Keratinocyte (primary cell): ENCODE data around the gene AMBRA1. TPM values are rescaled to one million over a fixed set of nuclear protein-coding genes. Genes with fewer than 3 reads are reported as not detected.

ENCODE experiments used
- DNase-seq: peaks from one replicate; pipeline ENCODE4 v3.0.0-alpha.2; 2011; ENCODE audit warnings: low read depth, missing footprints, low spot score
- FAIRE-seq: peaks from 2 replicates; lab custom pipeline; 2011; peaks lifted over from hg19 to GRCh38; lab: Jason Lieb, UNC
- H2AFZ ChIP-seq: 2 replicates; pipeline ENCODE4 v1.6.0; 2012; ENCODE audit warnings: low read length, control low read depth, inconsistent platforms; ENCODE audit not compliant: control insufficient read depth
- H3K27ac ChIP-seq: 2 replicates; pipeline ENCODE4 v1.5.1; 2011; ENCODE audit warnings: low read length; ENCODE audit not compliant: control insufficient read depth, insufficient read depth
- H3K27me3 ChIP-seq: 3 replicates; pipeline ENCODE4 v1.6.0; 2011; ENCODE audit warnings: low read length; ENCODE audit not compliant: control insufficient read depth, insufficient read depth; ENCODE audit errors: extremely low read depth
- H3K36me3 ChIP-seq, 2 experiments: 2 replicates in 1 of 2; 3 replicates in 1 of 2; pipeline ENCODE4 v1.5.1; 2011; ENCODE audit warnings: low read length in 2 of 2, mild to moderate bottlenecking in 1 of 2; ENCODE audit not compliant: control insufficient read depth in 2 of 2, insufficient read depth in 2 of 2; ENCODE audit errors: extremely low read depth in 1 of 2
- H3K4me1 ChIP-seq: 3 replicates; pipeline ENCODE4 v1.5.1; 2011; ENCODE audit warnings: low read length; ENCODE audit not compliant: control insufficient read depth, insufficient read depth; ENCODE audit errors: extremely low read depth
- H3K4me2 ChIP-seq: 3 replicates; pipeline ENCODE4 v1.6.0; 2011; ENCODE audit warnings: low read depth, low read length; ENCODE audit not compliant: control insufficient read depth, insufficient read depth; ENCODE audit errors: extremely low read depth
- H3K4me3 ChIP-seq, 3 experiments: fragments of 200-600 bp in 1 of 3; sonication (generic) in 1 of 3; 2 replicates in 2 of 3; 3 replicates in 1 of 3; pipeline ENCODE4 v1.5.1; 2011 to 2016; ENCODE audit warnings: low read length in 3 of 3, mild to moderate bottlenecking in 3 of 3, control low read depth in 2 of 3, inconsistent platforms in 1 of 3, low read depth in 1 of 3, mixed read lengths in 1 of 3, mixed run types in 1 of 3, moderate library complexity in 1 of 3; ENCODE audit not compliant: control insufficient read depth in 2 of 3, insufficient read depth in 2 of 3; ENCODE audit errors: extremely low read depth in 1 of 3
- H3K79me2 ChIP-seq: 2 replicates; pipeline ENCODE4 v1.6.0; 2012; ENCODE audit warnings: low read length; ENCODE audit not compliant: control insufficient read depth, insufficient read depth
- H3K9ac ChIP-seq: 3 replicates; pipeline ENCODE4 v1.6.0; 2011; ENCODE audit warnings: low read length; ENCODE audit not compliant: control insufficient read depth, insufficient read depth; ENCODE audit errors: extremely low read depth
- H3K9me1 ChIP-seq: 3 replicates; pipeline ENCODE4 v1.6.0; 2011; ENCODE audit warnings: low read length; ENCODE audit not compliant: control insufficient read depth, insufficient read depth; ENCODE audit errors: extremely low read depth
- H3K9me3 ChIP-seq: 2 replicates; pipeline ENCODE4 v1.5.1; 2012; ENCODE audit warnings: low read depth, low read length; ENCODE audit not compliant: control insufficient read depth
- H4K20me1 ChIP-seq: 3 replicates; pipeline ENCODE4 v1.6.0; 2011; ENCODE audit warnings: low read length; ENCODE audit not compliant: control insufficient read depth, insufficient read depth; ENCODE audit errors: extremely low read depth
- EZH2 ChIP-seq: IDR thresholded peaks from one replicate; pipeline ENCODE4 v1.6.1; 2012; ENCODE audit warnings: inconsistent platforms, mild to moderate bottlenecking, low read length, moderate library complexity
- dilution Hi-C: fragments of 300-500 bp; cut with MboI; formaldehyde crosslinking; loops from one replicate; pipeline ENCODE4 v1.7.0; 2020; ENCODE audit warnings: low sequenced_read_pairs; ENCODE audit not compliant: extremely low pct_ligation_motif_present
- polyA plus RNA-seq, 5 experiments: library from polyadenylated mRNA; depleted of rRNA in 3 of 5; stranded (reverse) in 3 of 5; stranded (forward) in 1 of 5; unstranded in 1 of 5; fragments of >200 nt; gene quantifications; 1 replicate in 1 of 5; 2 replicates in 3 of 5; 3 replicates in 1 of 5; pipeline versions ENCODE4 v1.2.1 to v1.2.3, GENCODE V29; 2011 to 2012; ENCODE audit warnings: missing spikeins in 2 of 5, low read depth in 1 of 5, low replicate concordance in 1 of 5
- TF ChIP-seq, protein P1 (sequence below), 3 experiments: IDR thresholded peaks in 1 of 3; conservative IDR thresholded peaks in 1 of 3; optimal IDR thresholded peaks in 1 of 3; 2 replicates in 2 of 3; 3 replicates in 1 of 3; pipeline versions ENCODE3 to v1.5.1; 2011; ENCODE audit warnings: low read length in 3 of 3, mild to moderate bottlenecking in 3 of 3, moderate library complexity in 2 of 3, control low read depth in 1 of 3, inconsistent platforms in 1 of 3; ENCODE audit not compliant: insufficient read depth in 2 of 3; ENCODE audit errors: extremely low read depth in 1 of 3

The AMBRA1 gene
- polyA plus RNA-seq, 1 donor (not counting 4 experiments of a cell fraction or from before 2014, with no cell fraction given), result 10.5 TPM

DNA sequence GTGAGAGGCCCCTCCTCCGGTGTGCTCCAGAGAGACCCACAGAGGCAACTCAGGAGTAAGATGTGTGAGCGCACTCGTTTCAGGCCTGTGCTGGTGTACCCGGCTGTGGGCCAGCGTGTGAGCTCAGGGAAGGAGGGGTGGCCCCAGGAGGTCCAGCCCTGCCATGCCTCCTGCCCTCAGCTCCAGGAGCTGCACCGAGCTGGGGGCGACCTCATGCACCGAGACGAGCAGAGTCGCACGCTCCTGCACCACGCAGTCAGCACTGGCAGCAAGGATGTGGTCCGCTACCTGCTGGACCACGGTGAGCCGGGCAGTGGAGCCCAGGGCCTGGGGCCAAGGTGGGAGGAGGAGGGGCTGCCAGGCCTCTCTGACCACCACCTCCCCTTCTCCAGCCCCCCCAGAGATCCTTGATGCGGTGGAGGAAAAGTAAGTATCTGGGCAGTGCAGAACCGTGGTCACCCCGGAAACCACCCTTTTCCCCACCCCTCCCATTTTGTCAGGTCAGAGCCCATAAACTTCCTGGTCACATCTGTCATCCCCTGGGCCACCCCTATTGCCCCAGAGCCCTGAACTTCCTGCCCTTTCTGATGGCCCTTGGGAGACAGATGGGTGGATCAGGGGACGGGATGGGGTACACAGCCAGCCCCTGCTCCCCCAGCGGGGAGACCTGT lies 214.9 kb downstream of the AMBRA1 start:
- H2AFZ ChIP-seq, result no peak overlapping the region
- FAIRE-seq (no peak), DNase-seq (no peak)
- dilution Hi-C loops, result no loop called here
- TF ChIP-seq, protein P1, sequence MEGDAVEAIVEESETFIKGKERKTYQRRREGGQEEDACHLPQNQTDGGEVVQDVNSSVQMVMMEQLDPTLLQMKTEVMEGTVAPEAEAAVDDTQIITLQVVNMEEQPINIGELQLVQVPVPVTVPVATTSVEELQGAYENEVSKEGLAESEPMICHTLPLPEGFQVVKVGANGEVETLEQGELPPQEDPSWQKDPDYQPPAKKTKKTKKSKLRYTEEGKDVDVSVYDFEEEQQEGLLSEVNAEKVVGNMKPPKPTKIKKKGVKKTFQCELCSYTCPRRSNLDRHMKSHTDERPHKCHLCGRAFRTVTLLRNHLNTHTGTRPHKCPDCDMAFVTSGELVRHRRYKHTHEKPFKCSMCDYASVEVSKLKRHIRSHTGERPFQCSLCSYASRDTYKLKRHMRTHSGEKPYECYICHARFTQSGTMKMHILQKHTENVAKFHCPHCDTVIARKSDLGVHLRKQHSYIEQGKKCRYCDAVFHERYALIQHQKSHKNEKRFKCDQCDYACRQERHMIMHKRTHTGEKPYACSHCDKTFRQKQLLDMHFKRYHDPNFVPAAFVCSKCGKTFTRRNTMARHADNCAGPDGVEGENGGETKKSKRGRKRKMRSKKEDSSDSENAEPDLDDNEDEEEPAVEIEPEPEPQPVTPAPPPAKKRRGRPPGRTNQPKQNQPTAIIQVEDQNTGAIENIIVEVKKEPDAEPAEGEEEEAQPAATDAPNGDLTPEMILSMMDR (optimal IDR thresholded peaks at IDR 0.05 in 1 of 3, IDR thresholded peaks at IDR 0.05 in 1 of 3, conservative IDR thresholded peaks at IDR 0.05 in 1 of 3; ENCODE audit: extremely low read depth in 1 of 3, insufficient read depth in 2 of 3, low read length in 3 of 3), result no peak
- TF ChIP-seq EZH2, result no peak
- H3K9me3 ChIP-seq, result no peaks in the 10 kb centered on the region
- peaks cover 7 to 24% of the 10 kb centered on the region in 2 experiments for H3K36me3 ChIP-seq
- peaks cover 7% of the 10 kb centered on the region for H3K4me1 ChIP-seq
- no peak overlapping the region for H3K4me3 ChIP-seq
- H3K9me1 ChIP-seq, result no peaks in the 10 kb centered on the region
- H3K27ac ChIP-seq, result no peak overlapping the region
- H4K20me1 ChIP-seq, result no peaks in the 10 kb centered on the region
- H3K79me2 ChIP-seq, result no peaks in the 10 kb centered on the region
- H3K27me3 ChIP-seq, result peaks cover 10% of the 10 kb centered on the region
- no peak overlapping the region for H3K4me2 ChIP-seq
- no peak overlapping the region for H3K9ac ChIP-seq

DNA sequence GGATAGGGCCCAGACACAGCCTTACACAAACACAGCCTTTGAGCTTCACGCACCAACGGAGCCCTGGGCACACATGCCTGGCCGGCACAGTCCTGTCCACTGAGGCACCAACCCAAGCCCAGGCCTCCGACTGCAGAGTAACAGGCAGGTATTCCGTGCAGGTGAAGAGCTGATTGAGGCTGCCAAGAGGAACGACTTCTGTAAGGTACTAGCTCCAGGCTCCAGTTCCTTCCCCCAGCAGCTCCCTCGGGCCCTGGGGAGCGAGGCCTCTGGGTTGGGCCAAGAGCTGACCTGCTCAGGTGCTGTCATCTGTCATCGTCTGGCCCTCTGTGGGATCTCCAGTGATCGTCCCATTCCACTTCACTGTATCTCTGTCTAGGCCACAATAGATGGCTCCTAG lies 215.5 kb downstream of the AMBRA1 start:
- no peak for DNase-seq
- H4K20me1 ChIP-seq, result no peaks in the 10 kb centered on the region
- TF ChIP-seq, protein P1 (optimal IDR thresholded peaks at IDR 0.05 in 1 of 3, IDR thresholded peaks at IDR 0.05 in 1 of 3, conservative IDR thresholded peaks at IDR 0.05 in 1 of 3; ENCODE audit: extremely low read depth in 1 of 3, insufficient read depth in 2 of 3, low read length in 3 of 3), result no peak
- no peak for TF ChIP-seq EZH2
- no peak overlapping the region for H3K9ac ChIP-seq
- H3K27ac ChIP-seq, result no peak overlapping the region
- no peaks in the 10 kb centered on the region for H3K9me1 ChIP-seq
- H3K79me2 ChIP-seq, result no peaks in the 10 kb centered on the region
- H3K4me2 ChIP-seq, result no peak overlapping the region
- no peak for FAIRE-seq
- peaks cover 7% of the 10 kb centered on the region for H3K4me1 ChIP-seq
- H2AFZ ChIP-seq, result no peak overlapping the region
- peaks cover 10 to 27% of the 10 kb centered on the region in 2 experiments for H3K36me3 ChIP-seq
- H3K27me3 ChIP-seq, result peaks cover 10% of the 10 kb centered on the region
- dilution Hi-C loops, result no loop called here
- H3K4me3 ChIP-seq, result no peak overlapping the region
- no peaks in the 10 kb centered on the region for H3K9me3 ChIP-seq
